Osteoblast (primary cell): Measurements from ENCODE around the gene AKAP7. TPM values are rescaled to one million over a fixed set of nuclear protein-coding genes. Genes with fewer than 3 reads are reported as not detected.

ENCODE experiments used
- DNase-seq: peaks from one replicate; pipeline ENCODE4 v3.0.0; 2011; ENCODE audit warnings: low spot score, mixed read lengths; ENCODE audit not compliant: insufficient read length; ENCODE audit errors: missing footprints
- H2AFZ ChIP-seq: 2 replicates; pipeline ENCODE4 v1.6.0; 2011; ENCODE audit warnings: mild to moderate bottlenecking, low read length
- H3K27ac ChIP-seq: 2 replicates; pipeline ENCODE4 v1.5.1; 2011; ENCODE audit warnings: mild to moderate bottlenecking, low read depth, low read length, moderate library complexity
- H3K27me3 ChIP-seq: 2 replicates; pipeline ENCODE4 v1.6.0; 2012; ENCODE audit warnings: mild to moderate bottlenecking, control low read depth, inconsistent platforms, low read length, moderate library complexity; ENCODE audit not compliant: insufficient read depth
- H3K36me3 ChIP-seq: 2 replicates; pipeline ENCODE4 v1.5.1; 2011; ENCODE audit warnings: mild to moderate bottlenecking, low read length, control low read depth, moderate library complexity; ENCODE audit not compliant: insufficient read depth
- H3K4me1 ChIP-seq: 2 replicates; pipeline ENCODE4 v1.5.1; 2011; ENCODE audit warnings: mild to moderate bottlenecking, low read length, control low read depth, moderate library complexity; ENCODE audit not compliant: insufficient read depth
- H3K4me2 ChIP-seq: 2 replicates; pipeline ENCODE4 v1.6.0; 2011; ENCODE audit warnings: mild to moderate bottlenecking, low read length; ENCODE audit not compliant: insufficient read depth
- H3K4me3 ChIP-seq: fragments of 200-600 bp; sonication (generic); 3 replicates; pipeline ENCODE4 v1.5.1; 2012; ENCODE audit warnings: mild to moderate bottlenecking, low read length, inconsistent platforms; ENCODE audit not compliant: insufficient read depth
- H3K79me2 ChIP-seq: 2 replicates; pipeline ENCODE4 v1.6.0; 2012; ENCODE audit warnings: mild to moderate bottlenecking, low read length, control low read depth, inconsistent platforms; ENCODE audit not compliant: insufficient read depth
- H3K9me3 ChIP-seq: 2 replicates; pipeline ENCODE4 v1.5.1; 2011; ENCODE audit warnings: low read depth, low read length, control low read depth
- H4K20me1 ChIP-seq: 2 replicates; pipeline ENCODE4 v1.6.0; 2012; ENCODE audit warnings: mild to moderate bottlenecking, low read length, control low read depth; ENCODE audit not compliant: insufficient read depth
- CTCF ChIP-seq: IDR thresholded peaks from 2 replicates; pipeline ENCODE4 v1.5.1; 2011; ENCODE audit warnings: mild to moderate bottlenecking, low read depth, low read length, moderate library complexity; ENCODE audit errors: extremely low read depth
- total RNA-seq: library from RNA; depleted of rRNA; stranded (reverse); fragments of >200 nt; gene quantifications from 2 replicates; pipeline ENCODE4 v1.2.3, GENCODE V29; 2012

Gene AKAP7
- total RNA-seq, 1 donor: 4.0 TPM

- no peak for DNase-seq
- H3K36me3 ChIP-seq: no peaks in the 10 kb centered on the region
- no peak overlapping the region for H2AFZ ChIP-seq
- no peak for TF ChIP-seq CTCF
- H3K79me2 ChIP-seq: no peaks in the 10 kb centered on the region
- no peak overlapping the region for H3K27ac ChIP-seq
- no peak overlapping the region for H3K4me3 ChIP-seq
- H3K4me1 ChIP-seq: no peaks in the 10 kb centered on the region
- no peaks in the 10 kb centered on the region for H4K20me1 ChIP-seq
- H3K9me3 ChIP-seq: no peaks in the 10 kb centered on the region
- no peak overlapping the region for H3K4me2 ChIP-seq
- no peaks in the 10 kb centered on the region for H3K27me3 ChIP-seq
Measured at GRCh38 chr6:131265939-131266338, 130.7 kb downstream of the AKAP7 start.

- H3K36me3 ChIP-seq: no peaks in the 10 kb centered on the region
- no peak overlapping the region for H3K4me2 ChIP-seq
- TF ChIP-seq CTCF: no peak
- no peak overlapping the region for H3K4me3 ChIP-seq
- no peaks in the 10 kb centered on the region for H3K9me3 ChIP-seq
- no peaks in the 10 kb centered on the region for H3K4me1 ChIP-seq
- H2AFZ ChIP-seq: no peak overlapping the region
- H3K27ac ChIP-seq: no peak overlapping the region
- no peaks in the 10 kb centered on the region for H3K27me3 ChIP-seq
- H4K20me1 ChIP-seq: no peaks in the 10 kb centered on the region
- no peak for DNase-seq
- H3K79me2 ChIP-seq: no peaks in the 10 kb centered on the region
Measured at GRCh38 chr6:131268303-131268702, 133.0 kb downstream of the AKAP7 start.

- Histone ChIP-seq H3K36me3 (no peaks in the 10 kb centered on the region), H3K4me3 (no peak overlapping the region), H2AFZ (no peak overlapping the region), H3K27ac (no peak overlapping the region), H3K27me3 (no peaks in the 10 kb centered on the region), H3K79me2 (no peaks in the 10 kb centered on the region), H3K4me1 (no peaks in the 10 kb centered on the region), H3K9me3 (no peaks in the 10 kb centered on the region), H4K20me1 (no peaks in the 10 kb centered on the region), H3K4me2 (no peak overlapping the region)
- no peak for TF ChIP-seq CTCF
- DNase-seq: no peak
Measured at GRCh38 chr6:131269565-131270391, 134.5 kb downstream of the AKAP7 start.

GRCh38 chr6:131270534-131270933, 135.3 kb downstream of the AKAP7 start:
- Histone ChIP-seq H3K4me1 (no peaks in the 10 kb centered on the region), H3K27me3 (no peaks in the 10 kb centered on the region), H3K27ac (no peak overlapping the region), H3K4me2 (no peak overlapping the region), H3K36me3 (no peaks in the 10 kb centered on the region), H3K9me3 (no peaks in the 10 kb centered on the region), H3K79me2 (no peaks in the 10 kb centered on the region), H4K20me1 (no peaks in the 10 kb centered on the region), H2AFZ (no peak overlapping the region), H3K4me3 (no peak overlapping the region)
- DNase-seq: no peak
- TF ChIP-seq CTCF: no peak
